GM18517 (cell line): ENCODE data around the gene GRIK4.

Experiments
- ATAC-seq: cut with Tn5 transposase; IDR thresholded peaks from one replicate; pipeline ENCODE4 v1.9.1; 2021; ENCODE audit warnings: mild to moderate bottlenecking, moderate library complexity; ENCODE audit not compliant: unreplicated experiment

Gene GRIK4

DNA sequence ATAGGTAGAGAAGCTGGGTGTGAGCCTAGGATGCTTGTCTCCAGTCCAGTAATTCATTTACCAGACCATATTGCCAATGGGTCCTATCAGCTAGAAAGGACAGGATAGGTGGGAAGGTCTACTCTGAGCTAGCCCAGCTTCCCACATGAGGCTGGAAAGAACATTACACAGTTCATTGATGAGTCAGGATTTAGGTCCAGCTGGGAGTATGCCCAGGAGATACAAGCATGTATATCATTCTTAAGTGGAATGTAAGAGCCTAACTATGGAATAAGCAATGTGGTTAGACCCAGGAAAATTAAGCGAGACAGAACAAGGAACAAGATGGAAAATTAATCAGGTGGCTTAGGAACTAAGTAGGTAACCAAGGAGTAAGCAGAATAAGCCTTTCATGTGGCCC lies 453.3 kb downstream of the GRIK4 start:
- no peak for ATAC-seq

DNA sequence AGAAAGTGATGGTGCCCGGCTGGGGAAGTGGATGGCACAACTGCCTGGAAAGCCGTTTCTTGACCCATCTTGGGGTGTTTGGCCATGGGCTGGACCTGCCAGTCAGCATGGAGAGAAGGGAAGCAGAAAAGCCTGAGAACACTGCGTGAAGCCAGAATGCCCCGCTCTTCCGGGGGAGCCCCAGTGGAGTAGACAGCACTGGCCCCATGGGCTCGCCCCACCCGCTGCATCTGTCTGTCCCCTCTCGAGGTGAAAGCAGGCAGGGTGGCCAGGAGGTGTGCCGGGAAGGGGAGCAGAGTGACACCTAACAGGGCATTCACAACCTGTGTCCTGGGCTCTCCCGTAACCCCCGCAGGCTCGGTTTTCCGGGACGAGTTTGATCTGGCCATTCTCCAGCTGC lies 455.3 kb downstream of the GRIK4 start:
- no peak for ATAC-seq

DNA sequence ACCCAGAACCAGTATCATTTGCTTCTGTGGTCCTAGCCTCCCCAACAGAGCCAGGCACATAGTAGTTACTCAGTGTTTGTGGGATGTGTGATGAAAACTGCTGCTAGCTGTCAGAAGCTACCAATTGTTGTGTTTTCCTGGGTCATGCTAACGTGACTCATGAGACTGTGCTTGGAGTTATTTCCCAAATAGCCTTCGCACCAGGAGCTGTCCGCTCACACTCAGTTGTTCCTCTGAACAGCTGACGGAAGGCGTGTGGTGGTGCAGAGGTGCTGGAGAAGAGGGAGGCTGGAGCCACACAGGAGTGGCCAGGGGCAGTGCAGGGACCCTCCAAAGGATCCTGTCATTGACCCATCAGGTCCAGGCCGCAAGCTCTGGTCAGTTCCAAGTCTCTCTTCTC lies 458.4 kb downstream of the GRIK4 start:
- ATAC-seq, result no peak

DNA sequence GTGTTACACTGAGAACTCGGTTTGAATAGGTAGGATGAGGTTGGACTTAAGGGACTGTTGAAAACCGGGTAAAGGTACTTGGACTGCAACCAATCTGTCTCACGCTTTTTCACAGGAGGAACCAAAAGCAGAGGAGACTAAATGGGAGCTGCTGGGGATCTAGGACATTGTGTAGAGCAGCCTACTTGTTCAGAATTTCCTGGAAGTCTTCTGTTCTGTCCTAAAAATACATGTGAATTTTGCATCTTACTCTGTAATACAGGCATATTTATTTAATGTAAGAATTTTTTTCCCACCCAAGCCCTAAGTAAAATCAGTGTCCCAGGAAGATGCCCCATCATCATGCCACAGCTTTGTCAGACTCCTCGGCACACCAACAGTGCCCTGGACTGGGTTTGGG lies 460.3 kb downstream of the GRIK4 start:
- ATAC-seq, result no peak

DNA sequence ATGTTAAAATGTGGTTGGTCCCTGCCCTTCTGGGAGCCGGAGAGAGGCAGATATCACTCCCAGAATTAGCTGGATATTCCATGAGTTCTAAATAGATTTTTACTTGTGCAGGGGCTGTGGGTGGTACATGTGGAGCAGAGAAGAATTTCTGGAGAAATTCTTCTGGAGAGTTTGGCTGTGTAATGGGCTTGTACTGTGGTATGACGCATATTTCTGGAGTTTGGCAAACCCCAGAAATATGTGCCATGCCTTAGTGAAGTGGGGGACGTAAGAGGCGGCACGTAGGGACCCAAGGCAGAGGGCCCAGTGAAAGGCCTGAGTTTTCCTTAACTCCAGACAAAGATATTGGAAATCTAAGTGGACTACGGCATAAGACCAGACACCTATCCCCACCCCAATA lies 461.1 kb downstream of the GRIK4 start:
- no peak for ATAC-seq

DNA sequence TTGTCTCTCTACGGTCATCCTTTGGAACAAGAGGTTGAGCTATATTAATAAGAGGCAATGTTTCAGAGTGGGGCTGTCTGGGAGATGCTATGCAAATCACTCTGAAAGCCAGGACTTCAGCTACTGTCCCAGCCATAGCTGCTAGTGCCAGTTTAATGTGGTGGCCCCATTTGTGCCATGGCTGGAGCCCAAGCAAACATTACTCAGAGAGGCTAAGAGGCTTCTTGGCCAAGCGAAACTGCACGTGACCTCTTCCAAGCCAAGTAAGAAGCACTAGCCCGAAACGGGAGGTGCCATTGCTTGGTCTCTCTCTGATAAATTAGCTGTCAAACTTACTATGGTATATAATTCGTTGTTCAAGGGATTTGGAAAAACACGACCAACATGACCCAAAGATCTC lies 462.0 kb downstream of the GRIK4 start:
- ATAC-seq, result no peak

DNA sequence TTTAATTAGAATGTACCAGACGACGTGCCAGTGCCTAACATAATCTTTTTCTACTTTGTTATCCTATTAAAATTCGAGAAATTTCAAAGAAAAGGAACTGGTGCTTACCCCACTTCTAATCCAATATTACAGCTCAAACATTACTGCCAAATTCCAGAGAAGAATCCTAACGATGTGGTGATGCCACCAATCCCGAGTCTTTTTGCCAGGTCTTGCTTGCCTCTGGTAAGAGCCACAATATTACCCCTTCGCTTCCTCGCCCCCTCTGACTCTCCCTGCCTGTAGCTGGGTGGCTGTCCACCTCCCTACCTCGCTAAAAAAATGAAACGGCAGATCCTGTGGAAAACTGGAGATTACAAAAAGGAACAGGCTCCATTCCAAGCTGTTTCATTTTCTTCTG lies 462.9 kb downstream of the GRIK4 start:
- ATAC-seq, result no peak

DNA sequence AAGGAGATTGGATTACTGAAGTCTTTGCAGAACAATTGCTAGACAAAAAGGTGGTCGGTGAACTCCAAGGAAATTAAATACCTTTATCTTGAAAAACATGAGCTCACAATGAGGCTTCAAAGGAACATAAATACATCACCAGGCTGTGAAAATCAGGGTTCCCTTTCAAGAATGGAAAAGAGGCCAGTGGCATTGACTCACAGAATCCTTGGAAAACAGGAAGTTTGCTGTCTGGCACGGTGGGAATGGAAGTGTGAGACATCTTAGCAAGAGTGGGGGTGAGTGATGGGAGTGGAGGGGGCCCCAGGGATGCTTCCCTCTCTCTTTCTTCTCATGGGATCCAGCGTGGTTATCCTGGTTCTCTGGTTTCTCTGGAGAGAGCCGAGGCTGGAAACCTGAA lies 463.4 kb downstream of the GRIK4 start:
- no peak for ATAC-seq

DNA sequence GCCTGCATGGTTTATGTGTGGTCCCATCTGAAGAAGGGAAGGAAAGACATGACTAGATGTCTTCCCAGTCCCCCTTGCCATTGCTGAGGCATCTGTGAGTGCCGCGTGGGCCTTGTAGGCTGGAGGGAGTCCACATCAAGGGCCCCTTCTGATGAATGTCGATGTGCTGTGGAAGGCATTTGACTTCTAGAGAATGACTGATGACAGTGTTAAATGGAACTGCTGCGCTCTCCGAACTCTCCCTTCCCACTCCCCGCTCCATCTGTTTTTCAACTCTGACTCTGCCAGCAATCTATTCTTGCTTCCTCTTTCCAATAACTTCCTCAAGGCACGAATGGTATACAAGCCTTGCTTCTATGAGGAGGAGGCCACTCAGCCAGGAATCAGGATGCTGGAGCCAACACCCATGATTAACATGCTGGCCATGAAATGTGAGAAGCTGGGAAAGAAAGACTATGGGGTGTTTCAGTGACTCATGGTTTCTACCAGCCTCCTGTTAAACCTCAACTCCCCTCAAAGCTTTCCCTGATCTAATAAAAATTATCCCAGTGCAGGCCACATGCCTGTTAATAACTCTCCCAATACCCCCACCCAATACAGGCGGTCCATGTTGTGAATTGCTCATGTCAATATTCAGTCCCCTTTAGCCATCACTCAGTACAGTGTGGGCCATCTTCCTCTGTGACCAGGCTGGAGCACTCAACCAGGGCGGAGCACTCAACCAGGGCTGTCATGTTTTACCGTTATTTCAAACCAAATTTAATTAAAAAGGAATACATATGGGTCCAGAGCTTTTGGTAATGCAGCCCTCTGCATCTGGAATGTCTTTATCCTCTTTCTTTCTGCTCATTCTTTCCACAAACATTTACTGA lies 466.0 kb downstream of the GRIK4 start:
- ATAC-seq, result no peak

DNA sequence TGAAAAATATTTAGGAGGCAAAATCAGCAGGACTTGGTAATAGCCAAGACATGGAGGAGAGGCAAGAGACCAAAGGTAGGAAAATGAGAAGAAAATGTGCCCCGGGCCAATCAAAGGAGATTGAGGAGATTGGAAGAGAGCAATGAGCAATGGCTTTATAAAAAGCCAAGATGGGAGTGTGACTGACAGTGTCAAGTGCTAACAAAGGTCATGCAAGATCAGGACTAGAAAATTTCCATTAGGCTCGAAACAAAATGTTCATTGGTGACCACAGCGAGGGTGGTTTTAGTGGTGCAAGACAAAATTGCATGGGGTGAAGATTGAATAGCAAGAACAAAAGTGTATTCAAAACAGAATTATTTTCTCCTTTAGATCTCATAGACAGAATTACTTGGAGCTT lies 467.2 kb downstream of the GRIK4 start:
- no peak for ATAC-seq

DNA sequence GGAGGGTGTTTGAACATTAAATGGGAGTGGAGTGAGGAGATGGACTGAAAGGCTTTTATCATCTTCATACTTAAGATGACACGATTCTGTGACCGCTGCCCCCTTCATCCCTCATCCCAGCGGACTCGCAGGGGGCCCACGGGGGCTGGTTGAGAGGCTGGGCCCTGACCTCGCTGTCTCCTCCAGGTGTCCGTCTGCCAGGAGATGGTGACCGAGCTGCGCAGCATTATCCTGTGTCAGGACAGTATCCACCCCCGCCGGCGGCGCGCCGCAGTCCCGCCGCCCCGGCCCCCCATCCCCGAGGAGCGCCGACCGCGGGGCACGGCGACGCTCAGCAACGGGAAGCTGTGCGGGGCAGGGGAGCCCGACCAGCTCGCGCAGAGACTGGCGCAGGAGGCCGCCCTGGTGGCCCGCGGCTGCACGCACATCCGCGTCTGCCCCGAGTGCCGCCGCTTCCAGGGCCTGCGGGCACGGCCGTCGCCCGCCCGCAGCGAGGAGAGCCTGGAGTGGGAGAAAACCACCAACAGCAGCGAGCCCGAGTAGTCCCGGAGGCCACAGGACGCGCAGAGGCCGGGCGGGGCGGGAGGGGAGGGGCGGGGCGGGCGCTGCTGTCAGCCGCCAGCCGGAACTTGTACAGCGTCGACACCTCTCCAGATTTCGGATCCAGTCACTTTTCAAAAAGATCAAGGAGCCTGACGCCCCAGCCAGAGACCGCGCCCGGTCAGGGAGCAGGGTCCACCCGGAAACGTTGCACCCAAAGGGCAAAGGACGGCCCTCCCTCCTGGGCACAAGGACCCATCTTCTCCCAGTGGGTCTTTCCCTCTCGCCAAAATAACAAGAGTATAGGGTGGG lies 474.4 kb downstream of the GRIK4 start:
- no peak for ATAC-seq

DNA sequence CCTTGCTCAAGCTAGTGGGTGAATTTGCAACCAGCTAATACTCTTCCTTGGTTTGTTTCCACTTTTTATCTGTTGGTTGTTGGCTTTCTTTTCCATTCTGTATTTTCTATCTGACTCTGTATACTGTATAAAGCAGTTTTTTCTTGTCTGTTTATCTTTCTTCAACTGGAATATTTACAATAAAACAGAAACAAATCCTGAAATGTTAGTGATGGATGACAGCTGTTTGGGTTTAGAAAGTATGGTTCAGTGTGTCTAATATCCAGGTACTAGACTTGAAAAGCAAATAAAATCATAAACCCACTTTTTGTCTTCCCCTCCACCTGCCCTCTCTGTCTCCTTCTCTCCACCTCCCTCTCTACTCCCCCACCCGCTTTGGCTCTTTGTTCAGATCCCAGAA lies 477.1 kb downstream of the GRIK4 start:
- ATAC-seq, result no peak

DNA sequence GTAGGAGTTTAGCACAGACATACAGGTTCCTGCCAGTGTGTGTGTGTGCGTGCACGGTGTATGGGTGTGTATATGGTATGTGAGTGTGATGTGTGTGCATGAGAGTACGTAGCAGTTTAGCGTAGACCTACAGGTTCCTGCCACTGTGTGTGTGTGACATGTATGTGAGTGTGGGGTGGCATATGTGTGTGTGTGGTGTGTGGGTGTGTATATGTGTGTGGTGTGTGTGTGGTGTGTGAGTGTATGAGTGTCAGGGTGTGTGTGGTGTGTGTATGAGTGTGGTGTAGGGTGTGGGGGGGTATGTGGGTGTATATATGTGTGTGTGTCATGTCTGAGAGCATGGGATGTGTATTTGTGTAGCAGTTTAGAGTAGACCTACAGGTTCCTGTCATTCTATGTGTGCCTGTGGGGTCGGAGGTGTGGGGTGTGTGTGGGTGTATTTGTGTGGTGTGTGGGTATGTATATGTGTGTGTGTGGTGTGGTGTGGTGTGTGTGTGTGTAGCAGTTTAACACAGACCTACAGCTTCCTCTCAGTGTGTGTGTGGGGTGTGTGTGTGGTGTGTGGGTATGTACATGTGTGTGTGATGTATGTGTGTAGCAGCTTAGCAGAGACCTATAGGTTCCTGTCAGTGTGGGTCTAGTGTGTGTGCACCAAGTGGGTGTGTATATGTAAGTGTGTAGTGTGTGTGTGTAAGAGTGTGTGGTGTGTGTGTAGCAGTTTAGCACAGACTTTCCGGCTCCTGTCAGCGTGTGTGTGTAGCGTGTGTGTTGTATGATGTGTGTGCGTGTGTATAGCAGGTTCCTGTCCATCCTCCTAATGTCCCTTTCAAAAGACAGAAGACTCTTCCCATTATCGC lies 480.5 kb downstream of the GRIK4 start:
- no peak for ATAC-seq

DNA sequence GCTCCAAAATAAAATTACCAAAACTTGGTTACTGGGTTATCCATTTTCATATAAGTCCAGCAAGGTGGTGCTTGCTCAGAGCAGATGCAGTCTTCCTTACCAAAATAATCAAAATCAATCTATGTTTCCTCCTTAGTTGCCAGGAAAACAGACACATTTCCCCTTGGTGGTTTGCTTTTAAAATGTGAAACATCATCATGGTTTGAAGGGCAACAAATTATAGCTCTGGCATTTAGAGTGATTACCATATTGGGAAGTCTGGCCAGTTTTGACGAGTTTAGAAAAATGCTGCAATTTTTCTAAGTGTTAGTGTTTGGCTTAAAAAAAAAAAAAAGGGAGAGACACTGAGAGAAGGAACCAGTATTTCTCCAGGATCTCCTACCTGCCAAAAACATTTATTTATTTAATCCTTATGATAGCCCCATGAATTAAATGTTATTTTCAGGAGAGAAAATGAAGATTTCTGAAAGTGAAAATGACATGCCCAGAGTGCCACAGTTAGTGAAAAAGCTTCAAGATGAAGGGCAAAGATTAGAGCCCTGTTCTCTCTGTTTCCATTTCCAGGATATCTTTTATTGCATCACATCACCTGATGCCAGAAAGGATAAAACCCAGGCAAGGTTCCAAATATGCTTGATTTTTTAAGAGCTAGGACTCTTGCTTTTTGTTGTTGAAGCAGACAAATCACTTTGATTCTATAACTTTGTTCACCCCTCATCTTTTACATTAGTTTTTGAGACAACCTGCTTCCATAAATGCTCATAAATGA lies 482.7 kb downstream of the GRIK4 start:
- ATAC-seq, result no peak

DNA sequence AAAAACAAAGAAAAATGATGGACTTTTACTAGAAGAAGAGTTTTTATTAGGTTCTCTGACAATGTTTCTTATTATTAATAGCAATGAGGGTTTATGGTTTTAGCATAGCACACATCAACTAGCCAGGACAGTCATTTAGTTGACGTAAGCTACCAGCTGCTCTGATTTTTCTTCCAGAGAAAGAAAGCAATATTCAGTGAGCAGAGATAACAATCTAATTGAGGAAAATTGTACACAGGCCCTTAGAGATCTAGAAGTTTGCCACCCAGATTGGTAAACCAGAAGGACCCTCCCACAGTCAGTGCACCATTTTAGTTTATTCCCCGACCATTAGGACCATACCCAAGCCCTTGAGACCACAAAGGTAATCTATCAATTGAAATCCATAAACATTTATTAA lies 483.6 kb downstream of the GRIK4 start:
- ATAC-seq, result no peak

DNA sequence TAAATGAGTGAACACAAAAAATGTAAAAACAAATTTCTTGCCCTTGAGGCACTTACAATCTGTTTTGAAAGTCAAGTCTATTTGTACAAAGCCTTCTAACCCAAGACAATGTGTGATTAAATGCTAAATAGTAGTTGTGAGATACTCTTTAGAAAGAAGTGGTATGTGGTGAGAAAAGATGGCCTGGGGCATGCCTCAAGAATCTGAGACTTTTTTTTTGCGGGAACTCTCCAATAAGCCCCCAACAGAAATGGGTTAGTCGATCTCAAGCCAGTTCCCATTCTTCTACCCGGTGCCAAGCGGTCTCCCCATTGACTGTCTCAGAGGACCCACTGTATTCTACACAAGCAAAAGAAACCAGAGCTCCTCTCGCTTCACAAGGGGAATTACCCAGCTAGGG lies 485.4 kb downstream of the GRIK4 start:
- no peak for ATAC-seq

DNA sequence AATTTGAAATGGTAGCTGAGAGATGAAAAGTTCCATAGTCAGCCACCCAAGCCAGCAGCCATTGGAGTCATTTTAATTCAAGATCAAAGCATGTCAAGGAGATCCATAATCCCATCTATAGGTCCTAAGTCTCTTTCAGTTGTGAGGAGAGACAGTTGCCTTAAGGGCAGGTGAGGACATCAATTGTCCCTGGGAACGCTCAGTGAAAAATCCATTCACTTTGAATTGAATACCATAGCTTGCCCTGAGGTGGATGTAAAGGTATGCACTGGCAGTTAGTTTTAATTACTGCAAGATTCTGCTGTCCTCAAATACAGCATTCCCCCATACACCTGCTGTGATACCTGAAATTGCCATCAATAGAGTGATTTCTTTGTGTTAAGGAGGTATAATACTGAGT lies 487.0 kb downstream of the GRIK4 start:
- ATAC-seq, result no peak

DNA sequence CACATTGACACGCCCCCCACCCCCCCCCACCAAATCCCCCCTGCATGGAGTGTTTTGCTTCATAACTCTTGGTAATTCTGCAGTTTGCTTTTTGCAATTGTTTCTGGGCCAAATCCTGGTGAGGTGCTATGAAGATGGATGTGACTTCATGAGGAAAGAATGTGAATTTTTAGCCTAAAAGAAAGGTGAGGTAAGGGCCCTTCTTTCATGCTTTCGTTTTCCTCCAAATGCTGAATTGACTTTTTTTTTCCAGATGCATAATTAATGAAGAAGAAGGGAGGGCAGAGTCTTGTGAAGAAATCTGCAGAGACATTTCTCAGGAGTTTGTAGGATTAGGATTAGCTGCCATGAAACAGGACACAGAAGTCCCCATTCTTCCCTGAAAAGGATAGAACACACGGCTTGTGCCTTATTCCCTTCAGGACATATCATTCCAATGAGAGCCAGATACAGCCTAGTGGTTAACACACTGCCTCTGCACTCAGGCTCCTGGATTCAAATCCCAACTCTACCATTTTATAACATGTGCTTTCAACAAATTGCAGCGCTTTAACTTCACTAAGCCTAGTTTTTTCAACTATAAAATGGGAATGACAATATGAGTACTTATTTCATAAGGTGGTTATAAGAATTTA lies 492.8 kb downstream of the GRIK4 start:
- no peak for ATAC-seq

DNA sequence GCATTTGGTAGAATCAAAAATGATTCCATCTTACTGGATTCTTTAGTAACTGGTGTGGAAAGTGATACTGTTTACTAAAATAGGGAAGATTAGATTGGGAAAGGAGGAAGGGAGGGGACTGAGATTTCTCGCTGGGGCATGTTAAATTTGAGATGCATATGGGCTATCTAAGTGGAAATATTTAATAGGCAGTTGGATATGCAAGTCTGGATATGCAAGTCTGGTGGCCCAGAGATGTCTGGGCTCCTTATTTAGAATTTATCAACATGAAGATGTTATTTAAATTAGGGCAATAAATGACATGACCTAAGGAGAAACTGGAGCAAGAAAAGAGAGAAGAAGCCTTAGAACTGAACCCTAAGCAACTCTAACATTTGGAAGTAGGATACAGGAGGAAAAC lies 495.4 kb downstream of the GRIK4 start:
- ATAC-seq, result no peak

DNA sequence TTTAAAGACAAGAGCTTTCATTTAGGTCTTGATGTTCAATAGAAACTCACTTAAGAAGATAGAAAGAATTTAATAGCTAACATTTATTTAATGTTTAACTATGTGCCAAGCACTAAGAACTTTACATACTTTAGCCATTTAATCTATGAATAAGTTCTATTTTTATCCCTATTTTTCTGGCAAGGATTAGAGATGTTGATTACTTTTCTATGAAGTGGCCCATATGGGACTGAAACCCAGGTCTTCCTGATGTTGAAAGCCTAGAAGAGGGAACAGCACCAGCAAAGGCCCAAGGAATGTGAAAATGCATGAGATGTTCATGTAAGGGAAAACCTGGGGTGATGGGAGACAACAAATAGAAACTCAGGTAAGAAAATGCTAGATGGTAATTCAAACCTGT lies 497.0 kb downstream of the GRIK4 start:
- no peak for ATAC-seq
